Smooth muscle cell (in vitro differentiated cells): ENCODE results near the gene ZNF831. TPM values are rescaled to one million over a fixed set of nuclear protein-coding genes. Genes with fewer than 3 reads are reported as not detected.

Source experiments
- DNase-seq: peaks from one replicate; lab custom pipeline; 2025; ENCODE audit not compliant: unreplicated experiment; lab: John Stamatoyannopoulos, UW
- H2AFZ ChIP-seq: fragments of 200-600 bp; sonication (generic); 2 replicates; pipeline ENCODE4 v1.6.0; 2016; ENCODE audit warnings: antibody characterized with exemption, low read depth, mild to moderate bottlenecking
- H3F3A ChIP-seq: fragments of 200-600 bp; sonication (generic); 2 replicates; pipeline ENCODE4 v1.6.0; 2017; ENCODE audit warnings: antibody characterized with exemption, low read depth
- H3K27ac ChIP-seq: fragments of 200-600 bp; sonication (generic); 2 replicates; pipeline ENCODE4 v1.5.1; 2016; ENCODE audit warnings: low read depth, mild to moderate bottlenecking
- H3K27me3 ChIP-seq: fragments of 200-600 bp; sonication (generic); 2 replicates; pipeline ENCODE4 v1.6.1; 2016; ENCODE audit warnings: low read depth, mild to moderate bottlenecking
- H3K36me3 ChIP-seq: fragments of 200-600 bp; sonication (generic); 2 replicates; pipeline ENCODE4 v1.5.1; 2016; ENCODE audit warnings: low read depth
- H3K4me1 ChIP-seq: fragments of 200-600 bp; sonication (generic); 2 replicates; pipeline ENCODE4 v1.5.1; 2016; ENCODE audit warnings: low read depth
- H3K4me2 ChIP-seq: fragments of 200-600 bp; sonication (generic); 2 replicates; pipeline ENCODE4 v1.6.0; 2016; ENCODE audit warnings: mild to moderate bottlenecking
- H3K4me3 ChIP-seq: fragments of 200-600 bp; sonication (generic); 2 replicates; pipeline ENCODE4 v1.5.1; 2016; ENCODE audit warnings: mild to moderate bottlenecking
- H3K79me2 ChIP-seq: fragments of 200-600 bp; sonication (generic); 2 replicates; pipeline ENCODE4 v1.6.0; 2016; ENCODE audit warnings: low read depth, mild to moderate bottlenecking
- H3K9ac ChIP-seq: fragments of 200-600 bp; sonication (generic); 2 replicates; pipeline ENCODE4 v1.6.0; 2016; ENCODE audit warnings: low read depth
- H3K9me3 ChIP-seq: fragments of 200-600 bp; sonication (generic); replicated peaks from 2 replicates; pipeline ENCODE4 v1.5.1; 2016; ENCODE audit warnings: low read depth
- H4K20me1 ChIP-seq: fragments of 200-600 bp; sonication (generic); 2 replicates; pipeline ENCODE4 v1.6.0; 2016; ENCODE audit warnings: low read depth
- CTCF ChIP-seq: fragments of 200-600 bp; sonication (generic); IDR thresholded peaks from 2 replicates; pipeline ENCODE4 v1.5.1; 2017; ENCODE audit warnings: borderline replicate concordance, mild to moderate bottlenecking, antibody characterized with exemption; ENCODE audit not compliant: insufficient read depth, poor library complexity, severe bottlenecking
- WGBS: methylation state at CpG from one replicate; pipeline ENCODE4 v1.1.7; 2016; ENCODE audit warnings: low lambda C conversion rate; 5-methylcytosine and 5-hydroxymethylcytosine counted together
- polyA plus RNA-seq: library from polyadenylated mRNA; unstranded; fragments of >200 nt; fragmentation: Nextera tagmentation; extraction: Ambion mirVana; gene quantifications from 2 replicates; pipeline ENCODE4 v1.2.1, GENCODE V29; 2016
- total RNA-seq: library from RNA; depleted of rRNA; stranded (reverse); fragments of >200 nt; gene quantifications from 2 replicates; pipeline ENCODE4 v1.2.3, GENCODE V29; 2014

Gene ZNF831
- total and polyA plus RNA-seq, 2 experiments from 2014 or later, result not detected

GRCh38 chr20:59253325-59253724 lies 89.7 kb downstream of the ZNF831 start:
- Histone ChIP-seq H3K4me2 (no peak overlapping the region), H3K4me1 (no peaks in the 10 kb centered on the region), H2AFZ (no peak overlapping the region), H4K20me1 (no peaks in the 10 kb centered on the region), H3K4me3 (no peak overlapping the region), H3K27ac (no peak overlapping the region), H3K27me3 (peaks cover 67% of the 10 kb centered on the region), H3K79me2 (no peaks in the 10 kb centered on the region), H3K36me3 (no peaks in the 10 kb centered on the region), H3K9me3 (no peaks in the 10 kb centered on the region), H3F3A (no peaks in the 10 kb centered on the region), H3K9ac (no peak overlapping the region)
- no peak for TF ChIP-seq CTCF
- no peak for DNase-seq
- 87% methylated on average over 6 of the region's 6 CpGs for whole genome bisulfite sequencing

DNA sequence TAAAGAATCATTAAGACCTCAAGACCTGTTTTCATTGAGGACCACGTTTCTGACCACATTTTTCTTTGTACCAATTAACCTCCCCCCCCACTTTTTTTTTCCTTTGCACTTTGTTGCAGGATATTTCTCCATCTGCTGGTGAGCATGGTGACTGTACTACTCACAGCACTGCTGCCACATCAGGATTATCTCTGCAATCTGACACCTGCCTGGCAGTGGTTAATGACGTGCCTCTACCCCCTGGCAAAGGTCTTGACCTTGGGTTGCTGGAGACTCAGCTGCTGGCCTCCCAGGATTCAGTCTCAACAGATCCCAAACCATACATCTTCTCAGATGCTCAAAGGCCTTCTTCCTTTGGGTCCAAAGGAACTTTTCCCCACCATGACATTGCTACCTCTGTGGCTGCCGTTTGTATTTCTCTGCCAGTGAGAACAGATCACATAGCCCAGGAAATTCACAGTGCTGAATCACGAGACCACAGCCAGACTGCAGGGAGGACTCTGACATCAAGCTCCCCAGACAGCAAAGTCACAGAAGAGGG lies 90.2 kb downstream of the ZNF831 start:
- Histone ChIP-seq H3K27ac (no peak overlapping the region), H3K4me2 (no peak overlapping the region), H3F3A (no peaks in the 10 kb centered on the region), H3K9me3 (no peaks in the 10 kb centered on the region), H3K27me3 (peaks cover 67% of the 10 kb centered on the region), H3K9ac (no peak overlapping the region), H4K20me1 (no peaks in the 10 kb centered on the region), H3K79me2 (no peaks in the 10 kb centered on the region), H3K4me1 (no peaks in the 10 kb centered on the region), H3K4me3 (no peak overlapping the region), H3K36me3 (no peaks in the 10 kb centered on the region), H2AFZ (no peak overlapping the region)
- no peak for TF ChIP-seq CTCF
- WGBS, result 58% methylated on average over 4 of the region's 4 CpGs
- DNase-seq, result no peak

- 93% methylated on average over 5 of the region's 5 CpGs for WGBS
- Histone ChIP-seq H3K27me3 (peaks cover 74% of the 10 kb centered on the region), H3F3A (no peaks in the 10 kb centered on the region), H3K9ac (no peak overlapping the region), H3K9me3 (no peaks in the 10 kb centered on the region), H3K4me3 (no peak overlapping the region), H3K4me2 (no peak overlapping the region), H3K27ac (no peak overlapping the region), H4K20me1 (no peaks in the 10 kb centered on the region), H3K36me3 (no peaks in the 10 kb centered on the region), H3K4me1 (no peaks in the 10 kb centered on the region), H2AFZ (no peak overlapping the region), H3K79me2 (no peaks in the 10 kb centered on the region)
- TF ChIP-seq CTCF, result no peak
- DNase-seq, result no peak
Observed at GRCh38 chr20:59255256-59255655, 91.6 kb downstream of the ZNF831 start.

GRCh38 chr20:59258221-59258621 lies 94.6 kb downstream of the ZNF831 start:
- no peaks in the 10 kb centered on the region for H3K4me1 ChIP-seq

More at GRCh38 chr20:59258221-59258621, 94.6 kb downstream of the ZNF831 start:
- H3K27me3 ChIP-seq, result peaks cover 68% of the 10 kb centered on the region
- H4K20me1 ChIP-seq, result no peaks in the 10 kb centered on the region
- H3K4me2 ChIP-seq, result no peak overlapping the region
- H3K9ac ChIP-seq, result no peak overlapping the region
- H2AFZ ChIP-seq, result no peak overlapping the region
- TF ChIP-seq CTCF, result no peak
- H3F3A ChIP-seq, result no peaks in the 10 kb centered on the region
- H3K9me3 ChIP-seq, result no peaks in the 10 kb centered on the region
- no peak for DNase-seq
- no peak overlapping the region for H3K4me3 ChIP-seq
- 90% methylated on average over 2 of the region's 2 CpGs for WGBS
- H3K27ac ChIP-seq, result no peak overlapping the region
- H3K79me2 ChIP-seq, result no peaks in the 10 kb centered on the region
- no peaks in the 10 kb centered on the region for H3K36me3 ChIP-seq
